NCI-H526 treated with DMSO at 0.1 percent for 48 hours (cell line): ENCODE measurements around the gene KCNQ5.
"Not testable (repeated sequence)": the region's sequence is repeated elsewhere in the genome, so short reads cannot be mapped to it uniquely, and the experiment has no call there.

Source experiments
- DNase-seq: peaks from one replicate; lab custom pipeline; 2025; lab: John Stamatoyannopoulos, UW

The KCNQ5 gene

DNA sequence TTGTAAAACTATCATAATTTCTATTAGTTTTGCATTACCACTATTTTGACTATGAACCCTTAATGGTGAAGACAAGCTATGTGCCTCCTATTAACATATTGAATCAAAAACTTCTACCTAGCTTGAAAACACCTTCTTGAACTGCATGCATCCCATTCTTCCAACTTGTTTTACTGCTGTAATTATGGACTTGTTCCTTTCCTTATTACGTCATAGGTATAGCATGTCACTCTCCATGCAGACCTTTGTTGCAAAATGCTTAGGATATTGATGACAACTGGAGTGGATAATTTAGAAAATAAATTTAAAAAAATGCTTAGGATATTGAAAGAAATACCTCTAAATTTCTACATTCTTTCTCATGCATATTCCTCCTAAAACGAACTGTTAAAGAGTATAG, 219.3 kb downstream of the KCNQ5 start:
- no peak for DNase-seq

DNA sequence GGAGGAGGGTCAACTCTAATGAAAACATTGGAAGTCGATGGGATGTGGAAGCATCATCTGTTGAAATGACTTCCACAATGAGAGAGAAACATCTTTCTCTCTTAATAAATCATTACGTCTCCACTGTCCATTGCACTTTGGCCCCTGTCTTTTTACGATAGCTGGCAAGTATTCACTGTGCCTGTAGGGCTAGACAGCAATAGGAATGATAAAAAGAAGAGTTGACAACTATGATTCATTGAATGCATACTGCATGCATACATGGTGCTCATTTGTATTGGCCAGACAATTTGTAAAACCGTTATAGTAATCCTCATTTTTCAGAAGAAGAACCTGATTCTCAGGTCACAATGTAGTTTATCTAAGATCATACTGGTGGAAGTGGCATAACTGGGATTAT, 220.3 kb downstream of the KCNQ5 start:
- DNase-seq = no peak

- DNase-seq = no peak
Measured at GRCh38 chr6:72844614-72845013, 222.8 kb downstream of the KCNQ5 start.

DNA sequence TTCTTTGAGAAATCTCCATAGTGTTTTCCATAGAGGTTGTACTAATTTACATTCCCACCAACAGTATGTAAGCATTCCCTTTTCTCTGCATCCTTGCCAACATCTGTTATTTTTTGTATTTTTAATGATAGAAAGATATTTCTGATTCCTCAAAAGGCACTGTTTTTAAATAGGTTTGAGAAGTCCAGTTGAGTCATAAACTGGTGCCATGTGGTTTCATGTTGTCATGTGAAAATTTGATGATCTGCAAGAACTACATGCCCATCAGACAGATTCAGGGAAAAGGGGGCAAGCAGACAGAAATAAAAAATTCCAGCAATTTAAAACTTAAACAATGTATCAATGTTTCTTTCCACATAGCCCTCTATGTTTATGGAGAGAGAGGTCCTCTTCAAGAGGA, 227.5 kb downstream of the KCNQ5 start:
- DNase-seq = no peak

DNA sequence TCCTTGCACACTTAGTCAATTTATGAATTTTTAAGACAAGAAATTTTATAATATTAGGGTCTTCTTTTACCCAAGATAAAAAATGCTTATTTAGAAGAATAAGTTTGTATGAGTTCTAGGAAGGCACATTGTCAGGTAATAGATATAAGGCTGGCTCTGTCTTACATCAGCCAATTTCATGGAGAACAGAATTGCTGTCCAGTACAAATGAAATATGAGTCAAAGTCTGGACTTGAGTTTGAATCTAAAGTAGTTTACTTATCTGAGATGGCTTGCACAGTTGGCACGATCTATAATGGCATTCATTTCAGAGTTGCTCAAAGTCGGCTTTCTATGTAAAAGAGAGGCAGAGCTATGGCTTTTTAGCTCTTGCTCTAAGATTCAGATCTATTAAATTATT, 228.2 kb downstream of the KCNQ5 start:
- DNase-seq = no peak

- DNase-seq = no peak
Measured at GRCh38 chr6:72850469-72850868, 228.6 kb downstream of the KCNQ5 start.

DNA sequence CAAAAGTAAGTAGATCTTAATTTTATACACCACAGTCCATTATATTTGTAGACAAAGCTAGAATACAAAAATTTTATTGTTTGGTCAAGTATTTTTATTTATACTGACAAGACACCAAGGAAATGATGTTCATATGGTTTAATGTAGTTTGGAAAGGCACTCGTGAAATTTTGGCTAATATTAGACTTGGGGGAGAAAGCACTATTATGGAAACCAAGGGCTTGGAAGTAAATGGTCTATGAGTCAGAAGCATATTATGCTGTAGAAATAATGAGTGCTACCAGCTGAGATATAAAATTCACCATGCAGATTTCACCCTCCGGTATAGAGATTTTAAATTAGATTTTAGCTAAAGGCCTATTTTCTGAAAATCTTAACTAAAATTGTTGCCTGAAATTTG, 233.6 kb downstream of the KCNQ5 start:
- DNase-seq = no peak

GRCh38 chr6:72856801-72857200, 234.9 kb downstream of the KCNQ5 start:
- no peak for DNase-seq

GRCh38 chr6:72857791-72858585, 236.1 kb downstream of the KCNQ5 start:
- no peak for DNase-seq

GRCh38 chr6:72861059-72861458, 239.2 kb downstream of the KCNQ5 start:
- no peak for DNase-seq

- DNase-seq = no peak
Measured at GRCh38 chr6:72861935-72862432, 240.1 kb downstream of the KCNQ5 start.

GRCh38 chr6:72863131-72863530, 241.3 kb downstream of the KCNQ5 start:
- no peak for DNase-seq

DNA sequence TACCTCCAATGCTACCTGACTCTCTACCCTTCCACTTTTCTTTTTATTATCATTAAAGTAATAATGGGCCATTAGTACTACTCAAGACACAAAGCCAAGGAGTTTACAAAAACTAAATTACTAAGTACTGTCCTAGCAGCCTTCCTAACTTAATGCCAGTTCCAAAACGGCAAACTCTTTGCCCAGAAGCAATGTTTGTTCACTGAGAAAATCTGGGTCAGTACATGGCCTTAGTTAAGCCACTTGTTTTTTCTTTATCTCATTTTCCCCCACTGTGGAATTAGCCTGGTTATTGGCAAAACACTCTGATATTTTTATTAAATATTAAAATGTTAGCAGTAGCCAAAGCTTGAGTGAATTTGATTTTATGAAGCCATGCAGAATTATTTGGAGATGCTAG, 242.4 kb downstream of the KCNQ5 start:
- DNase-seq = no peak

DNA sequence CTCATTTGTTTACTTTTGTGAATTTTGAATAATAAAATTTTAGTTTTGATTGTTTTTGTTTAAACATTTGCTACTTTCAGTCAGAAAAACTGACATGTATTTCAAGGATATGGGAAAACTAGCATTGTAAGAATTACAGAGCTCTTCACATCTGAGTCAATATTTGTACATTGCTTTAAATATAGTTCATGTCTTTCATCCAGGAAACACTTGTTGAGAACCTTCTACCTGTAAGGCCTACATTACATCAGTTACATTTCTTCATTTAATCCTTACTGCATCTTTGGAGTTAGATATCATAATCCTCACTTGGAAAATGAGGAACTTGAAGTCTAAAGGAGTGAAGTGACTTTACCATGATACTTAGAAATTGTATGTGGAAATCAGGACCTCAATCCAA, 242.9 kb downstream of the KCNQ5 start:
- no peak for DNase-seq

DNA sequence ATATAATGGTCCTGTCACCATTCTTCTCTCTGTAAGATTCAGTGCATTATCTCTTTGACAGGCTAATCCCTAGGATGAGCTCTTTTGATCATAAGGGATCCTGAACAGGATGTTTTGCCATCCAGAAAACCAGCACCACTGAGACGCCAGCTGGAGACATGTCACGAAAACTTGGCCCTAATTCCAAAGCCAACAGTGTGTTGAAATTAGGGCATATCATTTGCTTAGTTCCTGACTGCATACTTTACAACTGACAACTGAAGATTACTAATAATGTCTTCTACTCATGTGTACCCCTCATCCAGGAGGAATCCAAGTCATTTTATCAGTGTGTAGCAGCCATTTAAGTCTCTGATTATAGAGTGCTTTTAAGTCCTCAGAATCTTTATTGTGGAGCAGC, 243.6 kb downstream of the KCNQ5 start:
- no peak for DNase-seq

- no peak for DNase-seq
Measured at GRCh38 chr6:72869621-72870020, 247.8 kb downstream of the KCNQ5 start.

DNA sequence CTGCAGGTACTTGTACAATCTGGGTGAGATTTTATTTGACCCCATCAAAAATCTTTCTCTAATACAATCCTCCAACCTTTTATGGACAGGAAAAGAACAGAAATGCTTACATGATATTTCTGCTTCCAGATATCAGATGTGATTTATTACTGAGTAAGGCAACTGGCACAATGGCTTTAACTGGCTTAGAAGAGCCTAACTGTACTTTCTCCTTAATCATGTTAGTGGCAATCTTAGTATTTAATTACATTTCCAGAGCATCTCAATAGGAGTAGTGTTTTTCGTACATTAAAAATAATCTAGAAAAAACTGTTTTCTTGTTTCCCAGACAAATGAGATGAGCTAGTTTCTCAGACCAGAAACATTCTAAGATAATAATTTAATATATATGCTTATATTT, 251.6 kb downstream of the KCNQ5 start:
- no peak for DNase-seq

GRCh38 chr6:72876256-72876655, 254.4 kb downstream of the KCNQ5 start:
- no peak for DNase-seq

- no peak for DNase-seq
Measured at GRCh38 chr6:72886170-72886569, 264.3 kb downstream of the KCNQ5 start.

DNA sequence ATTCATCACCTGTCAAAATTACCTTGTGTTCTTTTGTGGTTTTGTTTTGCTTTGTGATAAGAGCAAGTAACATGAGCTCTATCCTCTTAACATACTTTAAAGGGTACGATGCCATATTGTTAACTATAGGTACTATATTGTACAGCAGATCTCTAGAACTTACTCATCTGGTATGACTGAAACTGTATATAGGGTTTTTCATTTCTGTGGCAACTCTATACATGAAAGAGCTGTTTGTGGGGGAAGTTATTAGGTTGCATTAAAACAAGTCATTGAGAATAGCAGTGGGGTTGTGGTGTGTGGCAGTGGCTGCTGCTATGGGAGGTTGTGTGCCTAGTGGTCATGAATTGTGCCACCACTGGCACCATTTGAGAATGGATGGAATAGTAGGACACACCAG, 268.4 kb downstream of the KCNQ5 start:
- DNase-seq = no peak

GRCh38 chr6:72890671-72891070, 268.8 kb downstream of the KCNQ5 start:
- DNase-seq = no peak

DNA sequence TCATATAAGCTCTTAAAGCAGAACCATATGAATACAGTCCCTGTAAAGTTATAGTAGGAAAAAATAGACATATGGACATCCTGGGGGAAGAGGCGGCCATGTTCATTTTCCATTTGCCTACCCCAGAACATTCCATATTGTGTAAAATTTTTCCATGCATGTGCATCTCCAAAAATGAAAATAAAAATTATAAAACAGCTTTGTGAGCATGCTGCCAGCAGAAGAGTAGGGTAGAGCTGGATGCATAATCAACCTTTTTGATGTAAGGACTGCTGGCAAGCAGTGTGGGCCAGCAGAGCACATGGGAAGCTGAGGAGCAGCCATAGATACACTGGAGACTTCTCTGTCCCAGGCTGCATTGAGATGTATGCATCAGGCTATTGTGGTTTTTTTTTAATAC, 271.0 kb downstream of the KCNQ5 start:
- no peak for DNase-seq

DNA sequence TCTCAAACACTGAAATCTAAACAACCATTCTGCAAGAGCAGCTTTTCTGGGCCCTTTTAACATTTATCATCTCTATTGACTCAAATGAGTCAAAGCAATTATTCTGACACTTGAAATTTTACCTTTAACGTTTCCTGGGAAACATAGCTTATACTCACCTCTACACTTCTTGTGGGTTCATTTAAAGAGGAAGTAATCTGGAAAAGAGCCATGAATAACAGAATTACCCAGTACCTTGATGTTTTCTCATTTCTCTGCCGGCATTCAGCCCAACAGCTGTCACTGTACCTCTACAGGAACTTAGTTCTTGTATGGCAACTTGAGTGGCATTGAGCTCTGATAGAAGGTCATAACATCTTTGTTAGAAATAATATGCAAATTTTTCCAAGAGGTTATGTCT, 272.2 kb downstream of the KCNQ5 start:
- no peak for DNase-seq

GRCh38 chr6:72898313-72898712, 276.4 kb downstream of the KCNQ5 start:
- DNase-seq = not testable (repeated sequence)
